Tibial nerve (tissue), 3 donors: ENCODE data around the gene PARD3B.

Experiments
- POLR2A ChIP-seq, 2 donors: fragments of 450-650 bp; IDR thresholded peaks; one replicate each; pipeline ENCODE4 v1.6.1; 2017; ENCODE audit warnings: antibody characterized with exemption in 2 of 2, mild to moderate bottlenecking in 2 of 2, moderate library complexity in 2 of 2
- TF ChIP-seq, protein P1 (sequence below), 5 experiments: fragments of 200-600 bp in 3 of 5; fragments of 450-650 bp in 2 of 5; sonication (generic) in 3 of 5; IDR thresholded peaks; one replicate each; pipeline ENCODE4 v1.5.1; 2016 to 2019; ENCODE audit warnings: antibody characterized with exemption in 5 of 5, mild to moderate bottlenecking in 3 of 5, moderate library complexity in 2 of 5

DNA sequence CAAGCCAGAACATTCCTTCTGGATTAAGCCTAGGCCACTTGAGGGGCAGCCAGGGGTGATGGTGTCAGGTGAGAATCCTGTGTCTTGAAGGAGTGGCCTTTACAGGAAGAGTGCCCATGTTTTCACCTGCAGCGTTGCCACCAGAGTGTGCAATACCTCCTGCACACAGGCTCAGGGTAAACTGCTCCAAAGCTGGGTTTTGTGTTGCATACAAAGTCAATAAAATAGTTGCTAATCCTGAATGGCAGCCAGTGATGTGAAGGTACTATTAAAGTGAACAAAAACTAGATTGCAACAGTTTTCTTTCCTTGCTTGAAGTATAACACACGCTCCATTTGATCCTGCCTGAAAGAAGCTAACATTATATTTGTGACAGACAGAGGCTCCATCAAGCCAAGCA lies 1072.6 kb downstream of the PARD3B start:
- TF ChIP-seq, protein P1, sequence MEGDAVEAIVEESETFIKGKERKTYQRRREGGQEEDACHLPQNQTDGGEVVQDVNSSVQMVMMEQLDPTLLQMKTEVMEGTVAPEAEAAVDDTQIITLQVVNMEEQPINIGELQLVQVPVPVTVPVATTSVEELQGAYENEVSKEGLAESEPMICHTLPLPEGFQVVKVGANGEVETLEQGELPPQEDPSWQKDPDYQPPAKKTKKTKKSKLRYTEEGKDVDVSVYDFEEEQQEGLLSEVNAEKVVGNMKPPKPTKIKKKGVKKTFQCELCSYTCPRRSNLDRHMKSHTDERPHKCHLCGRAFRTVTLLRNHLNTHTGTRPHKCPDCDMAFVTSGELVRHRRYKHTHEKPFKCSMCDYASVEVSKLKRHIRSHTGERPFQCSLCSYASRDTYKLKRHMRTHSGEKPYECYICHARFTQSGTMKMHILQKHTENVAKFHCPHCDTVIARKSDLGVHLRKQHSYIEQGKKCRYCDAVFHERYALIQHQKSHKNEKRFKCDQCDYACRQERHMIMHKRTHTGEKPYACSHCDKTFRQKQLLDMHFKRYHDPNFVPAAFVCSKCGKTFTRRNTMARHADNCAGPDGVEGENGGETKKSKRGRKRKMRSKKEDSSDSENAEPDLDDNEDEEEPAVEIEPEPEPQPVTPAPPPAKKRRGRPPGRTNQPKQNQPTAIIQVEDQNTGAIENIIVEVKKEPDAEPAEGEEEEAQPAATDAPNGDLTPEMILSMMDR (IDR thresholded peaks at IDR 0.05): no peak
- TF ChIP-seq POLR2A (IDR thresholded peaks at IDR 0.05): no peak
